ENCODE results near the gene NTM.

DNA sequence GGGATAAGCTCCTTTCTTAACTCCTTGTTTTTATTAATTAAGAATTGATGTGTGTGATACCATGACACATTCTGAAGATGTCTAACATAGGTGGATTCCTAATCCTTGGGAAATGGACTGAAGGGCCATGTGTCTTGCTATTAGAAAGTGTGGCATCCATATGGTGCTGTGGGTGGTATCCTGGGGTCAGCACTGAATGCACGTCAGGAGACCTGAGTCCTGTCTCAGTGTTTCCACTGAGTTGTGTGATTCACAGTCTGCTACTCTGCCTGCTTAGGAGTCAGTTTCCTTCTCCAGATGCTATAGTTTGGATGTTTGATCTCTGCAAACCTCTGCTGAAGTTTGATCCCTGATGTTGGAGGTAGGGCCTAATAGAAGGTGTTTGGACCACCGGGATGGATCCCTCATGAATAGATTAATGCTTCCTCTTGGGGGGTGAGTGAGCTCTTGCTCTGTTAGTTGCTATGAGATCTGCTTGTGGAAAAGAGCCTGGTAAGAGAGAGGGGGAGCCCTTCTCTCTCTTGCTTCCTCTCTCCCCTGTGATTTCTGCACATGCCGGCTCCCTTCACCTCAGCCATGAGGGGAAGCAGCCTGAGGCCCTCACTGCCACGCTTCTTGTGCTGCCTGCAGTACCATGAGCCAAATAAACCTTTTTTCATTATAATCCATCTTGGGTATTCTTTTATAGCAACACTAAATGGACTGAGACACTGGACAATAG lies 666.5 kb downstream of the NTM start:
- TF ChIP-seq, protein P1, sequence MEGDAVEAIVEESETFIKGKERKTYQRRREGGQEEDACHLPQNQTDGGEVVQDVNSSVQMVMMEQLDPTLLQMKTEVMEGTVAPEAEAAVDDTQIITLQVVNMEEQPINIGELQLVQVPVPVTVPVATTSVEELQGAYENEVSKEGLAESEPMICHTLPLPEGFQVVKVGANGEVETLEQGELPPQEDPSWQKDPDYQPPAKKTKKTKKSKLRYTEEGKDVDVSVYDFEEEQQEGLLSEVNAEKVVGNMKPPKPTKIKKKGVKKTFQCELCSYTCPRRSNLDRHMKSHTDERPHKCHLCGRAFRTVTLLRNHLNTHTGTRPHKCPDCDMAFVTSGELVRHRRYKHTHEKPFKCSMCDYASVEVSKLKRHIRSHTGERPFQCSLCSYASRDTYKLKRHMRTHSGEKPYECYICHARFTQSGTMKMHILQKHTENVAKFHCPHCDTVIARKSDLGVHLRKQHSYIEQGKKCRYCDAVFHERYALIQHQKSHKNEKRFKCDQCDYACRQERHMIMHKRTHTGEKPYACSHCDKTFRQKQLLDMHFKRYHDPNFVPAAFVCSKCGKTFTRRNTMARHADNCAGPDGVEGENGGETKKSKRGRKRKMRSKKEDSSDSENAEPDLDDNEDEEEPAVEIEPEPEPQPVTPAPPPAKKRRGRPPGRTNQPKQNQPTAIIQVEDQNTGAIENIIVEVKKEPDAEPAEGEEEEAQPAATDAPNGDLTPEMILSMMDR (IDR thresholded peaks at IDR 0.05) = no peak
- TF ChIP-seq ZFX (IDR thresholded peaks at IDR 0.05; ENCODE audit: borderline replicate concordance) = no peak
